B cell (primary cell): ENCODE results near the gene NIPBL. TPM values are rescaled to one million over a fixed set of nuclear protein-coding genes. Genes with fewer than 3 reads are reported as not detected.

Experiments used
- ATAC-seq: fragments of 200-7000 bp; cut with Tn5 transposase; one replicate; pipeline ENCODE4 v1.10.0; 2021; ENCODE audit warnings: low read depth, mild to moderate bottlenecking, moderate number of reproducible peaks, moderate library complexity
- CTCF ChIA-PET: fragments of 350-600 bp; sonication (Branson Sonifier 250); formaldehyde crosslinking; loops from one replicate; lab custom pipeline; 2021; ENCODE audit warnings: antibody characterized with exemption, inconsistent platforms; lab: Charles Lee
- POLR2A ChIA-PET: fragments of 350-600 bp; sonication (Branson Sonifier 250); formaldehyde crosslinking; loops from one replicate; lab custom pipeline; 2021; ENCODE audit warnings: antibody characterized with exemption; lab: Charles Lee
- DNase-seq: peaks from one replicate; pipeline ENCODE4 v3.0.0; 2013
- H2AFZ ChIP-seq: 2 replicates; pipeline ENCODE4 v1.6.1; 2012; ENCODE audit warnings: mild to moderate bottlenecking, low read depth, low read length; ENCODE audit not compliant: insufficient read depth, poor library complexity, severe bottlenecking
- H3K27ac ChIP-seq, 2 donors: 1 replicate in 1 of 2; 2 replicates in 1 of 2; pipeline ENCODE4 v1.5.1; 2012 to 2013; ENCODE audit warnings: low read length in 2 of 2, mild to moderate bottlenecking in 2 of 2, moderate library complexity in 1 of 2
- H3K27me3 ChIP-seq, 4 experiments: fragments of 200-600 bp in 1 of 4; sonication (generic) in 1 of 4; replicated peaks in 1 of 4; 1 replicate in 2 of 4; 2 replicates in 2 of 4; pipeline versions ENCODE4 v1.6.1 to v1.7.0; 2013 to 2016; ENCODE audit warnings: low read length in 3 of 4, mild to moderate bottlenecking in 2 of 4, mixed read lengths in 1 of 4, moderate library complexity in 1 of 4; ENCODE audit not compliant: insufficient read depth in 4 of 4, control insufficient read depth in 3 of 4; ENCODE audit errors: control extremely low read depth in 1 of 4
- H3K36me3 ChIP-seq, 2 experiments: replicated peaks in 1 of 2; 1 replicate in 1 of 2; 2 replicates in 1 of 2; pipeline versions ENCODE4 v1.6.1 to v1.7.1; 2013; ENCODE audit warnings: low read length in 1 of 2; ENCODE audit not compliant: insufficient read depth in 2 of 2, control insufficient read depth in 1 of 2; ENCODE audit errors: control extremely low read depth in 1 of 2, extremely low read depth in 1 of 2
- H3K4me1 ChIP-seq, 2 donors: fragments of 200-600 bp in 1 of 2; sonication (generic) in 1 of 2; 1 replicate in 1 of 2; 2 replicates in 1 of 2; pipeline versions ENCODE4 v1.5.1 to v1.6.1; 2013 to 2017; ENCODE audit warnings: low read length in 2 of 2; ENCODE audit not compliant: control insufficient read depth in 2 of 2, insufficient read depth in 2 of 2
- H3K4me2 ChIP-seq: replicated peaks from 2 replicates; pipeline ENCODE3; 2012; ENCODE audit warnings: mild to moderate bottlenecking, low read depth, low read length; ENCODE audit not compliant: poor library complexity, severe bottlenecking
- H3K4me3 ChIP-seq, 5 experiments: fragments of 200-600 bp in 1 of 5; sonication (generic) in 1 of 5; 1 replicate in 3 of 5; 2 replicates in 2 of 5; pipeline versions ENCODE4 v1.5.1 to v1.7.0; 2011 to 2016; ENCODE audit warnings: low read length in 4 of 5, mild to moderate bottlenecking in 4 of 5, low read depth in 2 of 5, control low read depth in 1 of 5, moderate library complexity in 1 of 5; ENCODE audit not compliant: insufficient read depth in 1 of 5; ENCODE audit errors: control extremely low read depth in 1 of 5, extremely low read depth in 1 of 5
- H3K79me2 ChIP-seq: fragments of 200-600 bp; sonication (generic); one replicate; pipeline ENCODE4 v1.6.0; 2016; ENCODE audit warnings: low read length; ENCODE audit not compliant: control insufficient read depth, insufficient read depth
- H3K9ac ChIP-seq: fragments of 200-600 bp; sonication (generic); 2 replicates; pipeline ENCODE4 v1.6.1; 2017; ENCODE audit warnings: mild to moderate bottlenecking, low read length, moderate library complexity
- H3K9me3 ChIP-seq, 3 donors: one replicate each; pipeline versions ENCODE4 v1.6.1 to v1.7.1; 2013; ENCODE audit warnings: low read length in 2 of 3; ENCODE audit not compliant: control insufficient read depth in 2 of 3, insufficient read depth in 1 of 3; ENCODE audit errors: control extremely low read depth in 1 of 3
- H4K20me1 ChIP-seq: 2 replicates; pipeline ENCODE4 v1.6.0; 2012; ENCODE audit warnings: mild to moderate bottlenecking, low read length; ENCODE audit not compliant: insufficient read depth, control insufficient read depth, poor library complexity, severe bottlenecking
- H3K27ac Mint-ChIP-seq: one replicate; pipeline ENCODE4 v1.8.0; 2021; ENCODE audit warnings: mixed read lengths
- H3K27me3 Mint-ChIP-seq: one replicate; pipeline ENCODE4 v1.8.0; 2021; ENCODE audit warnings: mixed read lengths
- H3K4me1 Mint-ChIP-seq: one replicate; pipeline ENCODE4 v1.8.0; 2021; ENCODE audit warnings: mixed read lengths
- H3K4me3 Mint-ChIP-seq: one replicate; pipeline ENCODE4 v1.8.0; 2021; ENCODE audit warnings: mixed read lengths
- H3K9me3 Mint-ChIP-seq: one replicate; pipeline ENCODE4 v1.8.0; 2022; ENCODE audit warnings: mixed read lengths; ENCODE audit not compliant: insufficient read depth
- CTCF ChIP-seq: fragments of 200-600 bp; IDR thresholded peaks from one replicate; pipeline ENCODE4 v1.8.0; 2022; ENCODE audit warnings: antibody characterized with exemption, mild to moderate bottlenecking
- EZH2 ChIP-seq: IDR thresholded peaks from 2 replicates; pipeline ENCODE4 v1.6.1; 2012; ENCODE audit warnings: borderline replicate concordance, low read depth, mild to moderate bottlenecking, moderate library complexity, low read length; ENCODE audit not compliant: insufficient read depth, poor library complexity, severe bottlenecking
- WGBS: methylation state at CpG from one replicate; pipeline ENCODE4 v1.1.5; 2013; ENCODE audit warnings: missing lambda C conversion rate; ENCODE audit not compliant: insufficient coverage; 5-methylcytosine and 5-hydroxymethylcytosine counted together
- intact Hi-C: fragments of 100-400 bp; cut with micrococcal nuclease; formaldehyde crosslinking; loops from one replicate; pipeline ENCODE4 v1.10.0; 2022
- polyA plus RNA-seq: library from polyadenylated mRNA; depleted of rRNA; stranded (reverse); fragments of >200 nt; gene quantifications from 2 replicates; pipeline ENCODE4 v1.2.3, GENCODE V29; 2012
- total RNA-seq, 2 donors: library from RNA; stranded (reverse); fragments of 120-200 nt in 1 of 2; gene quantifications; 1 replicate in 1 of 2; 2 replicates in 1 of 2; pipeline versions ENCODE4 v1.2.3 to v1.2.4, GENCODE V29; 2013 to 2022

The NIPBL gene
- total and polyA plus RNA-seq, 2 donors (not counting 1 experiment from before 2014, with no cell fraction given) = 24.7 to 112 TPM

GRCh38 chr5:37064442-37064841 lies 187.9 kb downstream of the NIPBL start:
- TF ChIP-seq CTCF = no peak
- no peak for TF ChIP-seq EZH2
- H3K36me3 ChIP-seq = peaks cover 16 to 49% of the 10 kb centered on the region in 2 experiments
- no peak overlapping the region for H3K4me2 ChIP-seq
- H3K27me3 ChIP-seq = no peaks in the 10 kb centered on the region
- no peaks in the 10 kb centered on the region for H3K9me3 ChIP-seq
- ATAC-seq (no peak), DNase-seq (no peak)
- H3K27ac Mint-ChIP-seq = no peak overlapping the region
- no peaks in the 10 kb centered on the region for H4K20me1 ChIP-seq
- H3K4me1 Mint-ChIP-seq = no peaks in the 10 kb centered on the region
- no peak overlapping the region for H3K4me3 Mint-ChIP-seq
- H2AFZ ChIP-seq = no peak overlapping the region
- H3K9me3 Mint-ChIP-seq = no peaks in the 10 kb centered on the region
- ChIA-PET CTCF (no interaction called here), POLR2A (no interaction called here)
- no peaks in the 10 kb centered on the region for H3K4me1 ChIP-seq
- no peaks in the 10 kb centered on the region for H3K79me2 ChIP-seq
- WGBS = 100% methylated on average over 7 of the region's 9 CpGs
- no peak overlapping the region for H3K27ac ChIP-seq
- intact Hi-C loops = no loop called here
- no peaks in the 10 kb centered on the region for H3K27me3 Mint-ChIP-seq
- no peak overlapping the region for H3K4me3 ChIP-seq
- H3K9ac ChIP-seq = no peak overlapping the region

GRCh38 chr5:37071487-37071886 lies 194.9 kb downstream of the NIPBL start:
- H3K4me2 ChIP-seq = no peak overlapping the region
- no peak overlapping the region for H3K27ac Mint-ChIP-seq
- H3K4me3 Mint-ChIP-seq = no peak overlapping the region
- H4K20me1 ChIP-seq = no peaks in the 10 kb centered on the region
- peaks cover 0 to 2% of the 10 kb centered on the region in 2 experiments for H3K36me3 ChIP-seq
- intact Hi-C loops = no loop called here
- H3K4me1 ChIP-seq = no peaks in the 10 kb centered on the region
- H3K9me3 ChIP-seq = no peaks in the 10 kb centered on the region
- no peaks in the 10 kb centered on the region for H3K4me1 Mint-ChIP-seq
- H3K27me3 ChIP-seq = no peaks in the 10 kb centered on the region
- ATAC-seq (no peak), DNase-seq (no peak)
- CTCF ChIA-PET = no interaction called here
- TF ChIP-seq EZH2 (no peak), CTCF (no peak)
- H3K4me3 ChIP-seq = no peak overlapping the region
- POLR2A ChIA-PET = no interaction called here
- H3K9ac ChIP-seq = no peak overlapping the region
- no peaks in the 10 kb centered on the region for H3K9me3 Mint-ChIP-seq
- WGBS = no CpG with 5 or more reads among the region's 1 CpG
- H3K27ac ChIP-seq = no peak overlapping the region
- H3K27me3 Mint-ChIP-seq = no peaks in the 10 kb centered on the region
- H3K79me2 ChIP-seq = no peaks in the 10 kb centered on the region
- no peak overlapping the region for H2AFZ ChIP-seq
